ENCODE results near the gene SLC43A3.

DNA sequence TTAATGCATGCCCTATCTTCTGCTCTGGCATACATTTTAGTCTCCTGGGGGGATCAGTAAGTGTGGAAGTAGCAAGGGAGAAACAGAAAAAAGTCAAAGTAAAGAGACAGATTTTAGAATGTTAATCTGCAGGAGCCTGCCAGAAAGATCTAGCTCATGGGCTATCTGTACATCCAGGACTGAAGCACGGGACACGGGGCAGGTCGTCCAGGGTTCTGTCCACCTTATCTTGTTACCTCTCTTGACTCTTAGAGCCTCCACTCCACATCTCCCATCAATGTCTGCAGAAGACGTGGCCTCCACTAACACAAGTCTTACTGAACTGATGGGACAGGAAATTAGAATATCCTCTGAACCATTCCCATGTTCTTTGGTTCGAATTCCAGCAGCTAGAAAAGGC, 1.7 kb upstream of the SLC43A3 start:
- TF ChIP-seq, protein P1, sequence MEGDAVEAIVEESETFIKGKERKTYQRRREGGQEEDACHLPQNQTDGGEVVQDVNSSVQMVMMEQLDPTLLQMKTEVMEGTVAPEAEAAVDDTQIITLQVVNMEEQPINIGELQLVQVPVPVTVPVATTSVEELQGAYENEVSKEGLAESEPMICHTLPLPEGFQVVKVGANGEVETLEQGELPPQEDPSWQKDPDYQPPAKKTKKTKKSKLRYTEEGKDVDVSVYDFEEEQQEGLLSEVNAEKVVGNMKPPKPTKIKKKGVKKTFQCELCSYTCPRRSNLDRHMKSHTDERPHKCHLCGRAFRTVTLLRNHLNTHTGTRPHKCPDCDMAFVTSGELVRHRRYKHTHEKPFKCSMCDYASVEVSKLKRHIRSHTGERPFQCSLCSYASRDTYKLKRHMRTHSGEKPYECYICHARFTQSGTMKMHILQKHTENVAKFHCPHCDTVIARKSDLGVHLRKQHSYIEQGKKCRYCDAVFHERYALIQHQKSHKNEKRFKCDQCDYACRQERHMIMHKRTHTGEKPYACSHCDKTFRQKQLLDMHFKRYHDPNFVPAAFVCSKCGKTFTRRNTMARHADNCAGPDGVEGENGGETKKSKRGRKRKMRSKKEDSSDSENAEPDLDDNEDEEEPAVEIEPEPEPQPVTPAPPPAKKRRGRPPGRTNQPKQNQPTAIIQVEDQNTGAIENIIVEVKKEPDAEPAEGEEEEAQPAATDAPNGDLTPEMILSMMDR (IDR thresholded peaks at IDR 0.05), result no peak
- TF ChIP-seq ZFX (IDR thresholded peaks at IDR 0.05; ENCODE audit: borderline replicate concordance), result no peak

Data from 22Rv1 (cell line).